ELR (cell line): Measurements from ENCODE around the gene ANAPC4.

Source experiments
- DNase-seq: peaks from one replicate; pipeline ENCODE4 v3.0.0-alpha.2; 2015; ENCODE audit warnings: low read depth

Gene ANAPC4

GRCh38 chr4:25377572-25378436 is 741 bp downstream of the ANAPC4 start:
- DNase-seq: peak; percentile 14

GRCh38 chr4:25378437-25378743 is 1.3 kb downstream of the ANAPC4 start:
- no peak for DNase-seq

- no peak for DNase-seq
Observed at GRCh38 chr4:25379591-25379990, 2.5 kb downstream of the ANAPC4 start.

GRCh38 chr4:25383647-25384046 is 6.6 kb downstream of the ANAPC4 start:
- DNase-seq: no peak

- DNase-seq: no peak
Observed at GRCh38 chr4:25386926-25387325, 9.9 kb downstream of the ANAPC4 start.

GRCh38 chr4:25397305-25397704 is 20.2 kb downstream of the ANAPC4 start:
- no peak for DNase-seq

- DNase-seq: no peak
Observed at GRCh38 chr4:25399510-25399909, 22.4 kb downstream of the ANAPC4 start.

- peak; percentile 25 for DNase-seq
Observed at GRCh38 chr4:25401066-25401465, 24.0 kb downstream of the ANAPC4 start.

GRCh38 chr4:25402521-25402920 is 25.5 kb downstream of the ANAPC4 start:
- no peak for DNase-seq

GRCh38 chr4:25403699-25404098 is 26.6 kb downstream of the ANAPC4 start:
- DNase-seq: no peak

- no peak for DNase-seq
Observed at GRCh38 chr4:25405453-25405852, 28.4 kb downstream of the ANAPC4 start.

GRCh38 chr4:25406081-25406692 is 29.1 kb downstream of the ANAPC4 start:
- DNase-seq: no peak

GRCh38 chr4:25410820-25411529 is 33.9 kb downstream of the ANAPC4 start:
- no peak for DNase-seq

GRCh38 chr4:25413261-25413660 is 36.2 kb downstream of the ANAPC4 start:
- no peak for DNase-seq

- no peak for DNase-seq
Observed at GRCh38 chr4:25417014-25417413, 40.0 kb downstream of the ANAPC4 start.

GRCh38 chr4:25420931-25421330 is 43.9 kb downstream of the ANAPC4 start:
- DNase-seq: no peak

- no peak for DNase-seq
Observed at GRCh38 chr4:25421816-25422525, 44.9 kb downstream of the ANAPC4 start.

- DNase-seq: no peak
Observed at GRCh38 chr4:25423548-25423947, 46.5 kb downstream of the ANAPC4 start.

- no peak for DNase-seq
Observed at GRCh38 chr4:25424539-25425228, 47.6 kb downstream of the ANAPC4 start.

- DNase-seq: no peak
Observed at GRCh38 chr4:25425361-25425760, 48.3 kb downstream of the ANAPC4 start.

GRCh38 chr4:25427871-25428270 is 50.8 kb downstream of the ANAPC4 start:
- DNase-seq: no peak

- DNase-seq: no peak
Observed at GRCh38 chr4:25430630-25431029, 53.6 kb downstream of the ANAPC4 start.
